ENCODE results near the gene RAPGEF5. TPM values are rescaled to one million over a fixed set of nuclear protein-coding genes. Genes with fewer than 3 reads are reported as not detected.

Gene RAPGEF5
- total and polyA plus RNA-seq, 4 experiments from 2014 or later: not detected

- H3K9me3 Mint-ChIP-seq: peaks cover 0 to 1% (median 0%) of the 10 kb centered on the region in 8 donors
Measured at GRCh38 chr7:22338411-22338810, 18.5 kb downstream of the RAPGEF5 start.

GRCh38 chr7:22333680-22334141 is 23.2 kb downstream of the RAPGEF5 start:
- Histone ChIP-seq H3K9me3 (ENCODE audit: control insufficient read depth in 1 of 2, low read length in 2 of 2) (no peaks in the 10 kb centered on the region), H3K27ac (ENCODE audit: low read depth, low read length) (no peak overlapping the region), H3K36me3 (ENCODE audit: insufficient read depth, low read length) (no peaks in the 10 kb centered on the region), H3K27me3 (ENCODE audit: insufficient read depth, low read length) (no peaks in the 10 kb centered on the region), H3K4me1 (ENCODE audit: insufficient read depth, low read length) (no peaks in the 10 kb centered on the region), H3K4me3 (ENCODE audit: low read length in 2 of 2) (no peak overlapping the region)
- Mint-ChIP-seq H3K4me1 (no peaks in the 10 kb centered on the region), H3K27ac (no peak overlapping the region), H3K9me3 (peaks cover 0 to 1% (median 0%) of the 10 kb centered on the region in 8 donors), H3K27me3 (peaks cover 2 to 5% of the 10 kb centered on the region in 2 donors), H3K4me3 (no peak overlapping the region), H3K36me3 (no peaks in the 10 kb centered on the region)
- ChIA-PET POLR2A (ENCODE audit: partially characterized antibody) (no interaction called here), CTCF (ENCODE audit: partially characterized antibody) (no interaction called here)
- no peak for DNase-seq
- intact Hi-C loops (cut with micrococcal nuclease): no loop called here

More at GRCh38 chr7:22338411-22338810, 18.5 kb downstream of the RAPGEF5 start:
- no peak for DNase-seq
- Histone ChIP-seq H3K27ac (ENCODE audit: low read depth, low read length) (no peak overlapping the region), H3K9me3 (ENCODE audit: control insufficient read depth in 1 of 2, low read length in 2 of 2) (no peaks in the 10 kb centered on the region), H3K4me3 (ENCODE audit: low read length in 2 of 2) (no peak overlapping the region), H3K4me1 (ENCODE audit: insufficient read depth, low read length) (no peaks in the 10 kb centered on the region), H3K36me3 (ENCODE audit: insufficient read depth, low read length) (no peaks in the 10 kb centered on the region), H3K27me3 (ENCODE audit: insufficient read depth, low read length) (no peaks in the 10 kb centered on the region)
- Mint-ChIP-seq H3K4me1 (no peaks in the 10 kb centered on the region), H3K27me3 (peaks cover 2 to 5% of the 10 kb centered on the region in 2 donors), H3K36me3 (no peaks in the 10 kb centered on the region), H3K4me3 (no peak overlapping the region), H3K27ac (no peak overlapping the region)
- intact Hi-C loops (cut with micrococcal nuclease): no loop called here
- ChIA-PET POLR2A (ENCODE audit: partially characterized antibody) (no interaction called here), CTCF (ENCODE audit: partially characterized antibody) (no interaction called here)

GRCh38 chr7:22332461-22332870 is 24.5 kb downstream of the RAPGEF5 start:
- Mint-ChIP-seq H3K36me3 (no peaks in the 10 kb centered on the region), H3K4me1 (no peaks in the 10 kb centered on the region), H3K27ac (no peak overlapping the region), H3K27me3 (peaks cover 3% of the 10 kb centered on the region in 2 donors), H3K9me3 (peaks cover 0 to 1% (median 0%) of the 10 kb centered on the region in 8 donors), H3K4me3 (no peak overlapping the region)
- ChIA-PET POLR2A (ENCODE audit: partially characterized antibody) (no interaction called here), CTCF (ENCODE audit: partially characterized antibody) (no interaction called here)
- DNase-seq: no peak
- Histone ChIP-seq H3K36me3 (ENCODE audit: insufficient read depth, low read length) (no peaks in the 10 kb centered on the region), H3K9me3 (ENCODE audit: control insufficient read depth in 1 of 2, low read length in 2 of 2) (no peaks in the 10 kb centered on the region), H3K4me3 (ENCODE audit: low read length in 2 of 2) (no peak overlapping the region), H3K27me3 (ENCODE audit: insufficient read depth, low read length) (no peaks in the 10 kb centered on the region), H3K27ac (ENCODE audit: low read depth, low read length) (no peak overlapping the region), H3K4me1 (ENCODE audit: insufficient read depth, low read length) (no peaks in the 10 kb centered on the region)
- intact Hi-C loops (cut with micrococcal nuclease): no loop called here

GRCh38 chr7:22331704-22332103 is 25.2 kb downstream of the RAPGEF5 start:
- CTCF ChIA-PET (ENCODE audit: partially characterized antibody): no interaction called here
- H3K27me3 Mint-ChIP-seq: peaks cover 3% of the 10 kb centered on the region in 2 donors

GRCh38 chr7:22330903-22331302 is 26.1 kb downstream of the RAPGEF5 start:
- Histone ChIP-seq H3K4me3 (ENCODE audit: low read length in 2 of 2) (no peak overlapping the region), H3K36me3 (ENCODE audit: insufficient read depth, low read length) (no peaks in the 10 kb centered on the region), H3K27me3 (ENCODE audit: insufficient read depth, low read length) (no peaks in the 10 kb centered on the region), H3K27ac (ENCODE audit: low read depth, low read length) (no peak overlapping the region), H3K4me1 (ENCODE audit: insufficient read depth, low read length) (no peaks in the 10 kb centered on the region), H3K9me3 (ENCODE audit: control insufficient read depth in 1 of 2, low read length in 2 of 2) (no peaks in the 10 kb centered on the region)
- DNase-seq: no peak
- CTCF ChIA-PET (ENCODE audit: partially characterized antibody): no interaction called here
- H3K4me3 Mint-ChIP-seq: no peak overlapping the region
- peaks cover 1 to 3% of the 10 kb centered on the region in 2 donors for H3K27me3 Mint-ChIP-seq
- no peak overlapping the region for H3K27ac Mint-ChIP-seq
- H3K36me3 Mint-ChIP-seq: no peaks in the 10 kb centered on the region
- POLR2A ChIA-PET (ENCODE audit: partially characterized antibody): no interaction called here
- peaks cover 0 to 1% (median 0%) of the 10 kb centered on the region in 8 donors for H3K9me3 Mint-ChIP-seq
- no peaks in the 10 kb centered on the region for H3K4me1 Mint-ChIP-seq
- intact Hi-C loops (cut with micrococcal nuclease): no loop called here

More at GRCh38 chr7:22331704-22332103, 25.2 kb downstream of the RAPGEF5 start:
- intact Hi-C loops (cut with micrococcal nuclease): no loop called here
- H3K27ac Mint-ChIP-seq: no peak overlapping the region
- H3K9me3 Mint-ChIP-seq: peaks cover 0 to 1% (median 0%) of the 10 kb centered on the region in 8 donors
- no peaks in the 10 kb centered on the region for H3K36me3 ChIP-seq (ENCODE audit: insufficient read depth, low read length)
- H3K27me3 ChIP-seq (ENCODE audit: insufficient read depth, low read length): no peaks in the 10 kb centered on the region
- no peaks in the 10 kb centered on the region for H3K4me1 ChIP-seq (ENCODE audit: insufficient read depth, low read length)
- no peak overlapping the region for H3K27ac ChIP-seq (ENCODE audit: low read depth, low read length)
- no peak overlapping the region for H3K4me3 ChIP-seq (ENCODE audit: low read length in 2 of 2)
- no peak overlapping the region for H3K4me3 Mint-ChIP-seq
- POLR2A ChIA-PET (ENCODE audit: partially characterized antibody): no interaction called here
- no peaks in the 10 kb centered on the region for H3K36me3 Mint-ChIP-seq
- no peak for DNase-seq
- H3K9me3 ChIP-seq (ENCODE audit: control insufficient read depth in 1 of 2, low read length in 2 of 2): no peaks in the 10 kb centered on the region
- H3K4me1 Mint-ChIP-seq: no peaks in the 10 kb centered on the region

- peaks cover 1 to 4% of the 10 kb centered on the region in 2 donors for H3K27me3 Mint-ChIP-seq
- H3K4me3 Mint-ChIP-seq: no peak overlapping the region
- DNase-seq: no peak
- no peak overlapping the region for H3K27ac Mint-ChIP-seq
- Histone ChIP-seq H3K27ac (ENCODE audit: low read depth, low read length) (no peak overlapping the region), H3K36me3 (ENCODE audit: insufficient read depth, low read length) (no peaks in the 10 kb centered on the region), H3K27me3 (ENCODE audit: insufficient read depth, low read length) (no peaks in the 10 kb centered on the region), H3K4me1 (ENCODE audit: insufficient read depth, low read length) (no peaks in the 10 kb centered on the region), H3K4me3 (ENCODE audit: low read length in 2 of 2) (no peak overlapping the region), H3K9me3 (ENCODE audit: control insufficient read depth in 1 of 2, low read length in 2 of 2) (no peaks in the 10 kb centered on the region)
- no peaks in the 10 kb centered on the region for H3K9me3 Mint-ChIP-seq
- H3K36me3 Mint-ChIP-seq: no peaks in the 10 kb centered on the region
- POLR2A ChIA-PET (ENCODE audit: partially characterized antibody): no interaction called here
- CTCF ChIA-PET (ENCODE audit: partially characterized antibody): no interaction called here
- no peaks in the 10 kb centered on the region for H3K4me1 Mint-ChIP-seq
- intact Hi-C loops (cut with micrococcal nuclease): no loop called here
Measured at GRCh38 chr7:22329816-22330524, 27.0 kb downstream of the RAPGEF5 start.

- no peaks in the 10 kb centered on the region for H3K9me3 Mint-ChIP-seq
- ChIA-PET CTCF (ENCODE audit: partially characterized antibody) (interaction anchor here (0.6 kb wide), 1 partner anchor 371 kb away, joined by 5 read pairs; no protein-coding TSS in a partner anchor), POLR2A (ENCODE audit: partially characterized antibody) (no interaction called here)
- no peaks in the 10 kb centered on the region for H3K4me1 ChIP-seq (ENCODE audit: insufficient read depth, low read length)
- H3K4me1 Mint-ChIP-seq: no peaks in the 10 kb centered on the region
- no peak overlapping the region for H3K27ac ChIP-seq (ENCODE audit: low read depth, low read length)
- intact Hi-C loops (cut with micrococcal nuclease): no loop called here
- no peaks in the 10 kb centered on the region for H3K36me3 ChIP-seq (ENCODE audit: insufficient read depth, low read length)
- H3K27ac Mint-ChIP-seq: no peak overlapping the region
- H3K27me3 Mint-ChIP-seq: peaks cover 6 to 7% of the 10 kb centered on the region in 2 donors
- H3K27me3 ChIP-seq (ENCODE audit: insufficient read depth, low read length): no peaks in the 10 kb centered on the region
- no peaks in the 10 kb centered on the region for H3K9me3 ChIP-seq (ENCODE audit: control insufficient read depth in 1 of 2, low read length in 2 of 2)
- no peak overlapping the region for H3K4me3 Mint-ChIP-seq
- H3K4me3 ChIP-seq (ENCODE audit: low read length in 2 of 2): no peak overlapping the region
- H3K36me3 Mint-ChIP-seq: no peaks in the 10 kb centered on the region
- no peak for DNase-seq
Measured at GRCh38 chr7:22326181-22326580, 30.8 kb downstream of the RAPGEF5 start.
